Stimulated activated naive CD8-positive, alpha-beta T cell treated with anti-CD3 and anti-CD28 coated beads, Interleukin-15, Interleukin-2, amounts not matched to agents 100 ng/mL and 50 ng/mL, for 24 hours (primary cell): Measurements from ENCODE around the gene TMEM176A.
A peak's percentile ranks its signal among the peaks of the same experiment; 100 is the strongest.
"Not testable (repeated sequence)": the region's sequence is repeated elsewhere in the genome, so short reads cannot be mapped to it uniquely, and the experiment has no call there.

Experiments
- H3K27ac Mint-ChIP-seq: one replicate; pipeline ENCODE4 v1.8.0; 2021; ENCODE audit warnings: mild to moderate bottlenecking, mixed read lengths
- H3K27me3 Mint-ChIP-seq: one replicate; pipeline ENCODE4 v1.8.0; 2021; ENCODE audit warnings: mixed read lengths
- H3K36me3 Mint-ChIP-seq: one replicate; pipeline ENCODE4 v1.8.0; 2021; ENCODE audit warnings: low read depth, mixed read lengths
- H3K4me1 Mint-ChIP-seq: one replicate; pipeline ENCODE4 v1.8.0; 2021; ENCODE audit warnings: low read depth, mixed read lengths
- H3K4me3 Mint-ChIP-seq: one replicate; pipeline ENCODE4 v1.8.0; 2021; ENCODE audit warnings: mild to moderate bottlenecking, mixed read lengths
- H3K9me3 Mint-ChIP-seq: one replicate; pipeline ENCODE4 v1.8.0; 2021; ENCODE audit warnings: mixed read lengths

The TMEM176A gene

GRCh38 chr7:150800581-150801241 lies at the start of gene TMEM176A:
Gene TMEM176A (plus strand): TSS chr7:150800769. CDS start chr7:150801551, 782 bp downstream.
- Mint-ChIP-seq H3K4me1 (peaks cover 8% of the 10 kb centered on the region), H3K4me3 (peak within 1 kb of the TSS; percentile 49), H3K27ac (no peak within 1 kb of the TSS), H3K9me3 (no peaks in the 10 kb centered on the region), H3K27me3 (peaks cover 48% of the 10 kb centered on the region), H3K36me3 (no peaks in the 10 kb centered on the region)

- Mint-ChIP-seq H3K27ac (peak overlapping the region; percentile 73), H3K27me3 (no peaks in the 10 kb centered on the region), H3K4me1 (peaks cover 93% of the 10 kb centered on the region), H3K36me3 (no peaks in the 10 kb centered on the region), H3K4me3 (peak overlapping the region; percentile 32), H3K9me3 (no peaks in the 10 kb centered on the region)
These were observed 48.9 kb upstream of the TMEM176A start for GRCh38 chr7:150751702-150752101.

GRCh38 chr7:150753239-150753638 lies 47.3 kb upstream of the TMEM176A start:
- Mint-ChIP-seq H3K36me3 (no peaks in the 10 kb centered on the region), H3K4me3 (no peak overlapping the region), H3K27ac (peak overlapping the region; percentile 99), H3K4me1 (peaks cover 82% of the 10 kb centered on the region), H3K9me3 (no peaks in the 10 kb centered on the region), H3K27me3 (no peaks in the 10 kb centered on the region)

- Mint-ChIP-seq H3K27ac (peak overlapping the region; percentile 99), H3K9me3 (no peaks in the 10 kb centered on the region), H3K4me1 (peaks cover 75% of the 10 kb centered on the region), H3K36me3 (no peaks in the 10 kb centered on the region), H3K4me3 (no peak overlapping the region), H3K27me3 (no peaks in the 10 kb centered on the region)
These were observed 46.6 kb upstream of the TMEM176A start for GRCh38 chr7:150753826-150754603.

- no peaks in the 10 kb centered on the region for H3K36me3 Mint-ChIP-seq
- no peaks in the 10 kb centered on the region for H3K9me3 Mint-ChIP-seq
- no peaks in the 10 kb centered on the region for H3K27me3 Mint-ChIP-seq
- H3K4me3 Mint-ChIP-seq: peak overlapping the region; percentile 71
- H3K27ac Mint-ChIP-seq: peak overlapping the region; percentile 96
- H3K4me1 Mint-ChIP-seq: peaks cover 65% of the 10 kb centered on the region
These were observed 45.6 kb upstream of the TMEM176A start for GRCh38 chr7:150754951-150755350.

- Mint-ChIP-seq H3K36me3 (no peaks in the 10 kb centered on the region), H3K9me3 (no peaks in the 10 kb centered on the region), H3K27ac (peak overlapping the region; percentile 96), H3K4me1 (peaks cover 59% of the 10 kb centered on the region), H3K4me3 (peak overlapping the region; percentile 71), H3K27me3 (no peaks in the 10 kb centered on the region)
These were observed 45.0 kb upstream of the TMEM176A start for GRCh38 chr7:150755473-150756099.

- Mint-ChIP-seq H3K36me3 (no peaks in the 10 kb centered on the region), H3K4me3 (peak overlapping the region; percentile 71), H3K27me3 (no peaks in the 10 kb centered on the region), H3K27ac (peak overlapping the region; percentile 96), H3K4me1 (peaks cover 53% of the 10 kb centered on the region), H3K9me3 (no peaks in the 10 kb centered on the region)
These were observed 44.4 kb upstream of the TMEM176A start for GRCh38 chr7:150756166-150756565.

GRCh38 chr7:150756858-150757257 lies 43.7 kb upstream of the TMEM176A start:
- no peaks in the 10 kb centered on the region for H3K36me3 Mint-ChIP-seq
- no peaks in the 10 kb centered on the region for H3K9me3 Mint-ChIP-seq
- H3K27me3 Mint-ChIP-seq: no peaks in the 10 kb centered on the region
- peaks cover 49% of the 10 kb centered on the region for H3K4me1 Mint-ChIP-seq
- H3K27ac Mint-ChIP-seq: peak overlapping the region; percentile 96
- H3K4me3 Mint-ChIP-seq: peak overlapping the region; percentile 71

GRCh38 chr7:150759479-150759878 lies 41.1 kb upstream of the TMEM176A start:
- Mint-ChIP-seq H3K4me3 (no peak overlapping the region), H3K9me3 (no peaks in the 10 kb centered on the region), H3K4me1 (peaks cover 25% of the 10 kb centered on the region), H3K27ac (no peak overlapping the region), H3K36me3 (no peaks in the 10 kb centered on the region), H3K27me3 (no peaks in the 10 kb centered on the region)

GRCh38 chr7:150766334-150766709 lies 34.2 kb upstream of the TMEM176A start:
- Mint-ChIP-seq H3K4me1 (no peaks in the 10 kb centered on the region), H3K27me3 (no peaks in the 10 kb centered on the region), H3K4me3 (no peak overlapping the region), H3K36me3 (no peaks in the 10 kb centered on the region), H3K27ac (no peak overlapping the region), H3K9me3 (no peaks in the 10 kb centered on the region)

GRCh38 chr7:150769768-150770167 lies 30.8 kb upstream of the TMEM176A start:
- H3K4me1 Mint-ChIP-seq: no peaks in the 10 kb centered on the region
- H3K36me3 Mint-ChIP-seq: peaks cover 9% of the 10 kb centered on the region
- no peak overlapping the region for H3K27ac Mint-ChIP-seq
- H3K27me3 Mint-ChIP-seq: no peaks in the 10 kb centered on the region
- H3K4me3 Mint-ChIP-seq: no peak overlapping the region
- peaks cover 12% of the 10 kb centered on the region for H3K9me3 Mint-ChIP-seq

GRCh38 chr7:150774131-150774530 lies 26.4 kb upstream of the TMEM176A start:
- H3K4me1 Mint-ChIP-seq, H3K27ac Mint-ChIP-seq, H3K36me3 Mint-ChIP-seq, H3K4me3 Mint-ChIP-seq, H3K27me3 Mint-ChIP-seq: not testable (repeated sequence)
- H3K9me3 Mint-ChIP-seq: peaks cover 12% of the 10 kb centered on the region

- H3K4me1 Mint-ChIP-seq: no peaks in the 10 kb centered on the region
These were observed 22.4 kb upstream of the TMEM176A start for GRCh38 chr7:150778014-150778737.

GRCh38 chr7:150778738-150779301 lies 21.7 kb upstream of the TMEM176A start:
- Mint-ChIP-seq H3K27ac (no peak overlapping the region), H3K36me3 (peaks cover 5% of the 10 kb centered on the region), H3K27me3 (no peaks in the 10 kb centered on the region), H3K9me3 (peaks cover 5% of the 10 kb centered on the region), H3K4me1 (no peaks in the 10 kb centered on the region), H3K4me3 (no peak overlapping the region)

More at GRCh38 chr7:150778014-150778737, 22.4 kb upstream of the TMEM176A start:
- Mint-ChIP-seq H3K27ac (no peak overlapping the region), H3K9me3 (peaks cover 11% of the 10 kb centered on the region), H3K27me3 (no peaks in the 10 kb centered on the region), H3K36me3 (peaks cover 9% of the 10 kb centered on the region), H3K4me3 (no peak overlapping the region)
